Measurements from ENCODE around the gene ADGRA1.

ADGRA1 gene

GRCh38 chr10:133101416-133101810, 13.7 kb downstream of the ADGRA1 start:
- Histone ChIP-seq H3K36me3 (ENCODE audit: control insufficient read depth in 2 of 2, insufficient read depth in 2 of 2, low read length in 2 of 2) (no peaks in the 10 kb centered on the region), H3K4me3 (ENCODE audit: low read length in 2 of 2) (no peak overlapping the region), H3K27ac (ENCODE audit: low read depth in 2 of 2, low read length in 2 of 2) (no peak overlapping the region), H3K4me1 (ENCODE audit: control insufficient read depth in 2 of 2, insufficient read depth in 2 of 2, low read length in 2 of 2) (no peaks in the 10 kb centered on the region), H3K9me3 (ENCODE audit: control insufficient read depth in 2 of 2, low read length in 2 of 2) (no peaks in the 10 kb centered on the region), H3K27me3 (ENCODE audit: control insufficient read depth in 2 of 2, insufficient read depth in 2 of 2, low read length in 2 of 2) (peaks cover 0 to 2% of the 10 kb centered on the region in 2 donors), H3K9ac (ENCODE audit: low read depth in 1 of 2, low read length in 2 of 2) (no peak overlapping the region)

GRCh38 chr10:133102415-133103095, 14.8 kb downstream of the ADGRA1 start:
- Histone ChIP-seq H3K27me3 (ENCODE audit: control insufficient read depth in 2 of 2, insufficient read depth in 2 of 2, low read length in 2 of 2) (peaks cover 0 to 2% of the 10 kb centered on the region in 2 donors), H3K9me3 (ENCODE audit: control insufficient read depth in 2 of 2, low read length in 2 of 2) (no peaks in the 10 kb centered on the region), H3K4me3 (ENCODE audit: low read length in 2 of 2) (no peak overlapping the region), H3K27ac (ENCODE audit: low read depth in 2 of 2, low read length in 2 of 2) (no peak overlapping the region), H3K9ac (ENCODE audit: low read depth in 1 of 2, low read length in 2 of 2) (no peak overlapping the region), H3K36me3 (ENCODE audit: control insufficient read depth in 2 of 2, insufficient read depth in 2 of 2, low read length in 2 of 2) (no peaks in the 10 kb centered on the region), H3K4me1 (ENCODE audit: control insufficient read depth in 2 of 2, insufficient read depth in 2 of 2, low read length in 2 of 2) (no peaks in the 10 kb centered on the region)

GRCh38 chr10:133103311-133103910, 15.7 kb downstream of the ADGRA1 start:
- Histone ChIP-seq H3K4me1 (ENCODE audit: control insufficient read depth in 2 of 2, insufficient read depth in 2 of 2, low read length in 2 of 2) (no peaks in the 10 kb centered on the region), H3K4me3 (ENCODE audit: low read length in 2 of 2) (no peak overlapping the region), H3K9me3 (ENCODE audit: control insufficient read depth in 2 of 2, low read length in 2 of 2) (peaks cover 0 to 6% of the 10 kb centered on the region in 2 donors), H3K9ac (ENCODE audit: low read depth in 1 of 2, low read length in 2 of 2) (no peak overlapping the region), H3K27me3 (ENCODE audit: control insufficient read depth in 2 of 2, insufficient read depth in 2 of 2, low read length in 2 of 2) (peaks cover 0 to 2% of the 10 kb centered on the region in 2 donors), H3K27ac (ENCODE audit: low read depth in 2 of 2, low read length in 2 of 2) (no peak overlapping the region), H3K36me3 (ENCODE audit: control insufficient read depth in 2 of 2, insufficient read depth in 2 of 2, low read length in 2 of 2) (no peaks in the 10 kb centered on the region)

GRCh38 chr10:133104068-133104962, 16.6 kb downstream of the ADGRA1 start:
- H3K27me3 ChIP-seq (ENCODE audit: control insufficient read depth in 2 of 2, insufficient read depth in 2 of 2, low read length in 2 of 2): peaks cover 0 to 2% of the 10 kb centered on the region in 2 donors
- no peaks in the 10 kb centered on the region for H3K36me3 ChIP-seq (ENCODE audit: control insufficient read depth in 2 of 2, insufficient read depth in 2 of 2, low read length in 2 of 2)
- H3K9ac ChIP-seq (ENCODE audit: low read depth in 1 of 2, low read length in 2 of 2): no peak overlapping the region
- no peak overlapping the region for H3K27ac ChIP-seq (ENCODE audit: low read depth in 2 of 2, low read length in 2 of 2)
- no peak overlapping the region for H3K4me3 ChIP-seq (ENCODE audit: low read length in 2 of 2)
- no peaks in the 10 kb centered on the region for H3K4me1 ChIP-seq (ENCODE audit: control insufficient read depth in 2 of 2, insufficient read depth in 2 of 2, low read length in 2 of 2)
- peaks cover 0 to 6% of the 10 kb centered on the region in 2 donors for H3K9me3 ChIP-seq (ENCODE audit: control insufficient read depth in 2 of 2, low read length in 2 of 2)

- no peaks in the 10 kb centered on the region for H3K4me1 ChIP-seq (ENCODE audit: control insufficient read depth in 2 of 2, insufficient read depth in 2 of 2, low read length in 2 of 2)
- no peak overlapping the region for H3K27ac ChIP-seq (ENCODE audit: low read depth in 2 of 2, low read length in 2 of 2)
- no peaks in the 10 kb centered on the region for H3K36me3 ChIP-seq (ENCODE audit: control insufficient read depth in 2 of 2, insufficient read depth in 2 of 2, low read length in 2 of 2)
- peaks cover 0 to 6% of the 10 kb centered on the region in 2 donors for H3K9me3 ChIP-seq (ENCODE audit: control insufficient read depth in 2 of 2, low read length in 2 of 2)
- no peak overlapping the region for H3K4me3 ChIP-seq (ENCODE audit: low read length in 2 of 2)
- no peak overlapping the region for H3K9ac ChIP-seq (ENCODE audit: low read depth in 1 of 2, low read length in 2 of 2)
- peaks cover 0 to 2% of the 10 kb centered on the region in 2 donors for H3K27me3 ChIP-seq (ENCODE audit: control insufficient read depth in 2 of 2, insufficient read depth in 2 of 2, low read length in 2 of 2)
Observed at GRCh38 chr10:133104963-133105640, 17.4 kb downstream of the ADGRA1 start.

- H3K4me3 ChIP-seq (ENCODE audit: low read length in 2 of 2): no peak overlapping the region
- no peaks in the 10 kb centered on the region for H3K27me3 ChIP-seq (ENCODE audit: control insufficient read depth in 2 of 2, insufficient read depth in 2 of 2, low read length in 2 of 2)
- no peak overlapping the region for H3K27ac ChIP-seq (ENCODE audit: low read depth in 2 of 2, low read length in 2 of 2)
Observed at GRCh38 chr10:133105686-133106390, 18.1 kb downstream of the ADGRA1 start.

GRCh38 chr10:133106516-133106915, 18.8 kb downstream of the ADGRA1 start:
- H3K4me1 ChIP-seq (ENCODE audit: control insufficient read depth in 2 of 2, insufficient read depth in 2 of 2, low read length in 2 of 2): no peaks in the 10 kb centered on the region
- no peak overlapping the region for H3K4me3 ChIP-seq (ENCODE audit: low read length in 2 of 2)
- no peaks in the 10 kb centered on the region for H3K36me3 ChIP-seq (ENCODE audit: control insufficient read depth in 2 of 2, insufficient read depth in 2 of 2, low read length in 2 of 2)

More at GRCh38 chr10:133105686-133106390, 18.1 kb downstream of the ADGRA1 start:
- Histone ChIP-seq H3K9ac (ENCODE audit: low read depth in 1 of 2, low read length in 2 of 2) (no peak overlapping the region), H3K4me1 (ENCODE audit: control insufficient read depth in 2 of 2, insufficient read depth in 2 of 2, low read length in 2 of 2) (no peaks in the 10 kb centered on the region), H3K9me3 (ENCODE audit: control insufficient read depth in 2 of 2, low read length in 2 of 2) (peaks cover 0 to 6% of the 10 kb centered on the region in 2 donors), H3K36me3 (ENCODE audit: control insufficient read depth in 2 of 2, insufficient read depth in 2 of 2, low read length in 2 of 2) (no peaks in the 10 kb centered on the region)

GRCh38 chr10:133107442-133107841, 19.7 kb downstream of the ADGRA1 start:
- Histone ChIP-seq H3K4me1 (ENCODE audit: control insufficient read depth in 2 of 2, insufficient read depth in 2 of 2, low read length in 2 of 2) (no peaks in the 10 kb centered on the region), H3K9ac (ENCODE audit: low read depth in 1 of 2, low read length in 2 of 2) (no peak overlapping the region), H3K27me3 (ENCODE audit: control insufficient read depth in 2 of 2, insufficient read depth in 2 of 2, low read length in 2 of 2) (no peaks in the 10 kb centered on the region), H3K4me3 (ENCODE audit: low read length in 2 of 2) (no peak overlapping the region), H3K36me3 (ENCODE audit: control insufficient read depth in 2 of 2, insufficient read depth in 2 of 2, low read length in 2 of 2) (no peaks in the 10 kb centered on the region), H3K27ac (ENCODE audit: low read depth in 2 of 2, low read length in 2 of 2) (no peak overlapping the region), H3K9me3 (ENCODE audit: control insufficient read depth in 2 of 2, low read length in 2 of 2) (peaks cover 0 to 6% of the 10 kb centered on the region in 2 donors)

More at GRCh38 chr10:133106516-133106915, 18.8 kb downstream of the ADGRA1 start:
- H3K9ac ChIP-seq (ENCODE audit: low read depth in 1 of 2, low read length in 2 of 2): no peak overlapping the region
- no peaks in the 10 kb centered on the region for H3K27me3 ChIP-seq (ENCODE audit: control insufficient read depth in 2 of 2, insufficient read depth in 2 of 2, low read length in 2 of 2)
- peaks cover 0 to 6% of the 10 kb centered on the region in 2 donors for H3K9me3 ChIP-seq (ENCODE audit: control insufficient read depth in 2 of 2, low read length in 2 of 2)
- no peak overlapping the region for H3K27ac ChIP-seq (ENCODE audit: low read depth in 2 of 2, low read length in 2 of 2)

GRCh38 chr10:133109711-133110110, 22.0 kb downstream of the ADGRA1 start:
- Histone ChIP-seq H3K4me3 (ENCODE audit: low read length in 2 of 2) (no peak overlapping the region), H3K27ac (ENCODE audit: low read depth in 2 of 2, low read length in 2 of 2) (no peak overlapping the region), H3K9ac (ENCODE audit: low read depth in 1 of 2, low read length in 2 of 2) (no peak overlapping the region)

More at GRCh38 chr10:133109711-133110110, 22.0 kb downstream of the ADGRA1 start:
- no peaks in the 10 kb centered on the region for H3K36me3 ChIP-seq (ENCODE audit: control insufficient read depth in 2 of 2, insufficient read depth in 2 of 2, low read length in 2 of 2)
- H3K4me1 ChIP-seq (ENCODE audit: control insufficient read depth in 2 of 2, insufficient read depth in 2 of 2, low read length in 2 of 2): no peaks in the 10 kb centered on the region
- H3K9me3 ChIP-seq (ENCODE audit: control insufficient read depth in 2 of 2, low read length in 2 of 2): peaks cover 0 to 6% of the 10 kb centered on the region in 2 donors
- no peaks in the 10 kb centered on the region for H3K27me3 ChIP-seq (ENCODE audit: control insufficient read depth in 2 of 2, insufficient read depth in 2 of 2, low read length in 2 of 2)
